Neural cell (in vitro differentiated cells): ENCODE measurements around the gene GNG7. TPM values are rescaled to one million over a fixed set of nuclear protein-coding genes. Genes with fewer than 3 reads are reported as not detected.

Source experiments
- H2AFZ ChIP-seq: fragments of 200-600, 300-800 bp; sonication (generic), shearing (Covaris generic); 2 replicates; pipeline ENCODE4 v1.6.0; 2014; ENCODE audit warnings: low read depth, mild to moderate bottlenecking, antibody characterized with exemption, low read length, moderate library complexity
- H3F3A ChIP-seq: fragments of 200-600 bp; shearing (Covaris generic); 2 replicates; pipeline ENCODE4 v1.6.1; 2016; ENCODE audit warnings: mild to moderate bottlenecking, moderate library complexity, mixed read lengths, antibody characterized with exemption, low read length; ENCODE audit not compliant: insufficient read depth, poor library complexity, severe bottlenecking
- H3K27ac ChIP-seq: fragments of 200-600, 300-800 bp; sonication (generic), shearing (Covaris generic); 2 replicates; pipeline ENCODE4 v1.5.1; 2014; ENCODE audit warnings: mild to moderate bottlenecking, low read length, moderate library complexity
- H3K27me3 ChIP-seq: fragments of 300-800, 200-600 bp; sonication (generic), shearing (Covaris generic); 2 replicates; pipeline ENCODE4 v1.6.0; 2014; ENCODE audit warnings: mild to moderate bottlenecking, low read depth, low read length, moderate library complexity; ENCODE audit not compliant: insufficient read depth
- H3K36me3 ChIP-seq: fragments of 300-800, 200-600 bp; sonication (generic), shearing (Covaris generic); 2 replicates; pipeline ENCODE4 v1.5.1; 2014; ENCODE audit warnings: mild to moderate bottlenecking, antibody characterized with exemption, low read length, moderate library complexity; ENCODE audit not compliant: insufficient read depth
- H3K4me2 ChIP-seq: fragments of 300-800, 200-600 bp; sonication (generic), shearing (Covaris generic); 2 replicates; pipeline ENCODE4 v1.6.0; 2014; ENCODE audit warnings: mild to moderate bottlenecking, low read length
- H3K4me3 ChIP-seq: fragments of 300-800, 200-600 bp; sonication (generic), shearing (Covaris generic); 2 replicates; pipeline ENCODE4 v1.5.1; 2014; ENCODE audit warnings: mild to moderate bottlenecking, low read length, moderate library complexity
- H3K79me2 ChIP-seq: fragments of 200-600 bp; shearing (Covaris generic); replicated peaks from 2 replicates; pipeline ENCODE4 v1.6.0; 2014; ENCODE audit warnings: mild to moderate bottlenecking, low read length, moderate library complexity; ENCODE audit not compliant: insufficient read depth
- H3K9ac ChIP-seq: fragments of 300-800, 200-600 bp; sonication (generic), shearing (Covaris generic); 2 replicates; pipeline ENCODE4 v1.6.1; 2016; ENCODE audit warnings: mild to moderate bottlenecking, low read length, mixed read lengths
- H3K9me2 ChIP-seq: fragments of 200-600 bp; shearing (Covaris generic); 2 replicates; pipeline ENCODE4 v1.6.1; 2016; ENCODE audit warnings: mild to moderate bottlenecking, low read length, mixed read lengths; ENCODE audit not compliant: insufficient read depth
- H3K9me3 ChIP-seq: fragments of 200-600, 300-800 bp; sonication (generic), shearing (Covaris generic); 2 replicates; pipeline ENCODE4 v1.6.1; 2016; ENCODE audit warnings: mild to moderate bottlenecking, mixed run types, low read length, moderate library complexity, mixed read lengths
- H4K20me1 ChIP-seq: fragments of 200-600 bp; shearing (Covaris generic); 2 replicates; pipeline ENCODE4 v1.6.1; 2016; ENCODE audit warnings: mild to moderate bottlenecking, mixed run types; ENCODE audit not compliant: insufficient read depth
- EP300 ChIP-seq: fragments of 450-650 bp; conservative IDR thresholded peaks from 2 replicates; pipeline ENCODE4 v1.6.1; 2014; ENCODE audit warnings: antibody characterized with exemption, mild to moderate bottlenecking, moderate library complexity; ENCODE audit not compliant: poor library complexity, severe bottlenecking
- EZH2 ChIP-seq: fragments of 200-600, 300-800 bp; shearing (Covaris generic), sonication (generic); IDR thresholded peaks from 2 replicates; pipeline ENCODE4 v1.6.1; 2014; ENCODE audit warnings: antibody characterized with exemption, low read length, borderline replicate concordance, mild to moderate bottlenecking; ENCODE audit not compliant: insufficient read depth, poor library complexity, severe bottlenecking
- MXI1 ChIP-seq: fragments of 450-650 bp; conservative IDR thresholded peaks from 2 replicates; pipeline ENCODE4 v1.6.1; 2014; ENCODE audit warnings: antibody characterized with exemption, mild to moderate bottlenecking; ENCODE audit not compliant: poor library complexity, severe bottlenecking
- POLR2AphosphoS5 ChIP-seq: IDR thresholded peaks from 2 replicates; pipeline ENCODE4 v1.6.1; 2012
- SMC3 ChIP-seq: fragments of 450-650 bp; conservative IDR thresholded peaks from 2 replicates; pipeline ENCODE4 v1.6.1; 2014; ENCODE audit warnings: antibody characterized with exemption, mild to moderate bottlenecking, moderate library complexity; ENCODE audit not compliant: poor library complexity
- polyA plus RNA-seq: library from polyadenylated mRNA; depleted of rRNA; stranded (reverse); fragments of >200 nt; gene quantifications from 2 replicates; pipeline ENCODE4 v1.2.3, GENCODE V29; 2014
- TF ChIP-seq, protein P1 (sequence below): IDR thresholded peaks from 2 replicates; pipeline ENCODE4 v1.6.1; 2012; ENCODE audit warnings: borderline replicate concordance
- TF ChIP-seq, protein P2 (sequence below): fragments of 450-650 bp; IDR thresholded peaks from 2 replicates; pipeline ENCODE4 v1.5.1; 2014; ENCODE audit warnings: antibody characterized with exemption, mild to moderate bottlenecking, moderate library complexity; ENCODE audit not compliant: poor library complexity, severe bottlenecking

GNG7 gene
- polyA plus RNA-seq, 1 donor from 2014 or later, result 3.0 TPM

DNA sequence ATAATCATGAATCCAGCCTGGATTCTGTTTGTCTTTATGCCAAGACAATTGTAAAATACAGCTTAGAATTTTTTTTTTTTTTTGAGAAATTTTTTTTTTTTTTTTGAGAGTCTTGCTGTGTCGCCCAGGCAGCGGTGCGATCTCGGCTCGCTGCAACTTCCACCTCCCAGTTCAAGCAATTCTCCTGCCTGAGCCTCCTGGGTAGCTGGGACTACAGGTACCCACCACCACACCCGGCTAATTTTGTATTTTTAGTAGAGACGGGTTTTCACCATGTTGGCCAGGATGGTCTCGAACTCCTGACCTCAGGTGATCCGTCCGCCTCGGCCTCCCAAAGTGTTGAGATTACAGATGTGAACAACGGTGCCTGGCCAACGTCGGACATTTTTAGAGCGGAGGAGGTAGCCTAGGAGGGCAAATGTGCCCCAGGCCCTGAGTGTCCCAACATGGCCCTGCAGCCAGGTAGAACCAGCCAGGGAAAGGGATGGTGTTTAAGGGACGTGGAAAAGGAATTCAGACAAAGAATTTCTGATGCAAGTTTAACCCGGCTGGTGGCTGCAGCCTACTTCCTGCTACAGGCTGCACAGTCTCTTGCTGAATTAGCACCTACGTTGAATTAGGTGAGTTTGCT, 89.8 kb downstream of the GNG7 start:
- no peaks in the 10 kb centered on the region for H3F3A ChIP-seq
- H3K27ac ChIP-seq, result no peak overlapping the region
- H3K9me3 ChIP-seq, result peaks cover 4% of the 10 kb centered on the region
- H3K9ac ChIP-seq, result no peak overlapping the region
- no peaks in the 10 kb centered on the region for H3K36me3 ChIP-seq
- TF ChIP-seq, protein P1, sequence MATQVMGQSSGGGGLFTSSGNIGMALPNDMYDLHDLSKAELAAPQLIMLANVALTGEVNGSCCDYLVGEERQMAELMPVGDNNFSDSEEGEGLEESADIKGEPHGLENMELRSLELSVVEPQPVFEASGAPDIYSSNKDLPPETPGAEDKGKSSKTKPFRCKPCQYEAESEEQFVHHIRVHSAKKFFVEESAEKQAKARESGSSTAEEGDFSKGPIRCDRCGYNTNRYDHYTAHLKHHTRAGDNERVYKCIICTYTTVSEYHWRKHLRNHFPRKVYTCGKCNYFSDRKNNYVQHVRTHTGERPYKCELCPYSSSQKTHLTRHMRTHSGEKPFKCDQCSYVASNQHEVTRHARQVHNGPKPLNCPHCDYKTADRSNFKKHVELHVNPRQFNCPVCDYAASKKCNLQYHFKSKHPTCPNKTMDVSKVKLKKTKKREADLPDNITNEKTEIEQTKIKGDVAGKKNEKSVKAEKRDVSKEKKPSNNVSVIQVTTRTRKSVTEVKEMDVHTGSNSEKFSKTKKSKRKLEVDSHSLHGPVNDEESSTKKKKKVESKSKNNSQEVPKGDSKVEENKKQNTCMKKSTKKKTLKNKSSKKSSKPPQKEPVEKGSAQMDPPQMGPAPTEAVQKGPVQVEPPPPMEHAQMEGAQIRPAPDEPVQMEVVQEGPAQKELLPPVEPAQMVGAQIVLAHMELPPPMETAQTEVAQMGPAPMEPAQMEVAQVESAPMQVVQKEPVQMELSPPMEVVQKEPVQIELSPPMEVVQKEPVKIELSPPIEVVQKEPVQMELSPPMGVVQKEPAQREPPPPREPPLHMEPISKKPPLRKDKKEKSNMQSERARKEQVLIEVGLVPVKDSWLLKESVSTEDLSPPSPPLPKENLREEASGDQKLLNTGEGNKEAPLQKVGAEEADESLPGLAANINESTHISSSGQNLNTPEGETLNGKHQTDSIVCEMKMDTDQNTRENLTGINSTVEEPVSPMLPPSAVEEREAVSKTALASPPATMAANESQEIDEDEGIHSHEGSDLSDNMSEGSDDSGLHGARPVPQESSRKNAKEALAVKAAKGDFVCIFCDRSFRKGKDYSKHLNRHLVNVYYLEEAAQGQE, result no peak
- no peak for TF ChIP-seq POLR2AphosphoS5
- no peak for TF ChIP-seq MXI1
- no peak for TF ChIP-seq SMC3
- TF ChIP-seq EP300, result no peak
- H3K79me2 ChIP-seq, result no peaks in the 10 kb centered on the region
- no peak overlapping the region for H3K4me2 ChIP-seq
- H4K20me1 ChIP-seq, result no peaks in the 10 kb centered on the region
- H3K9me2 ChIP-seq, result no peaks in the 10 kb centered on the region
- H3K4me3 ChIP-seq, result no peak overlapping the region
- no peak overlapping the region for H2AFZ ChIP-seq
- H3K27me3 ChIP-seq, result no peaks in the 10 kb centered on the region

DNA sequence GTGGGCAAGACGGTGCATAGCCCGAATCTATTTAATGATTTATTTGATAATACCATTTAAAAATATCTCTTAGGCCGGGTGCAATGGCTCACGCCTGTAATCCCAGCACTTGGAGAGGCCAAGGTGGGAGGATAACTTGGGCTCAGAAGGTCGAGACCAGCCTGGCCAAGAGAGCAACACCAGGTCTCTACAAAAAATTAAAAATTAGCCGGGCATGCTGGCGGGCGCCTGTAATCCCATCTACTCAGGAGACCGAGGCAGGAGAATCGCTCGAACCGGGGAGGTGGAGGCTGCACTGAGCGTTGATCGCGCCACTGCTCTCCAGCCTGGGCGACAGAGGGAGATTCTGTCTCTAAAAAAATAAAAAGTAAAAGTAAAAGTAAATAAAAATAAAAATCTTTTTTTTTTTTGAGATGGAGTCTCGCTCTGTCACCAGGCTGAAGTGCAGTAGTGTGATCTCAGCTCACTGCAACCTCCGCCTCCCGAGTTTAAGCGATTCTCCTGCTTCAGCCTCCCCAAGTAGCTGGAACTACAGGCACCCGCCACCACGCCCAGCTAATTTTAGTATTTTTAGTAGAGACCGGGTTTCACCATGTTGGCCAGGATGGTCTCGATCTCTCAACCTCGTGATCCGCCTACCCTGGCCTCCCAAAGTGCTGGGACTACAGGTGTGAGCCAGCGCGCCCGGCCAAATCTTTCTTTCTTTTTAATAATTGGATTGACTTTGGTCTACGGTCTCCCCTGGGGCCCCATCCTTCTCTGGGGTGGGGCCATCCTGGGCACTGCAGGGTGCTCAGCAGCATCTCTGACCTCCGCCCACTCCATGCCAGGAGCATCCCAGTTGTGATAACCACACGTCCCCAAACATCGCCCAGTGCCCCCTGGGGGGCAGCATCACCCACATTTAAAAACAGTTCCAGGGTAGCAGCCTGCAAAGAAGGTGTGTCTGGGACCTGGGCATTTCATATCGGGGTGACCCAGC, 90.7 kb downstream of the GNG7 start:
- no peak overlapping the region for H3K9ac ChIP-seq
- no peak overlapping the region for H2AFZ ChIP-seq

More for the DNA sequence above, 90.7 kb downstream of the GNG7 start:
- no peak overlapping the region for H3K4me3 ChIP-seq
- no peaks in the 10 kb centered on the region for H3K79me2 ChIP-seq
- peaks cover 4% of the 10 kb centered on the region for H3K9me3 ChIP-seq
- no peaks in the 10 kb centered on the region for H3K9me2 ChIP-seq
- no peaks in the 10 kb centered on the region for H3K36me3 ChIP-seq
- H4K20me1 ChIP-seq, result no peaks in the 10 kb centered on the region
- H3K27me3 ChIP-seq, result no peaks in the 10 kb centered on the region
- no peaks in the 10 kb centered on the region for H3F3A ChIP-seq
- H3K27ac ChIP-seq, result no peak overlapping the region
- no peak overlapping the region for H3K4me2 ChIP-seq
- TF ChIP-seq EZH2 (no peak), SMC3 (no peak), EP300 (no peak)
- TF ChIP-seq, protein P1, result no peak
- TF ChIP-seq, protein P2, sequence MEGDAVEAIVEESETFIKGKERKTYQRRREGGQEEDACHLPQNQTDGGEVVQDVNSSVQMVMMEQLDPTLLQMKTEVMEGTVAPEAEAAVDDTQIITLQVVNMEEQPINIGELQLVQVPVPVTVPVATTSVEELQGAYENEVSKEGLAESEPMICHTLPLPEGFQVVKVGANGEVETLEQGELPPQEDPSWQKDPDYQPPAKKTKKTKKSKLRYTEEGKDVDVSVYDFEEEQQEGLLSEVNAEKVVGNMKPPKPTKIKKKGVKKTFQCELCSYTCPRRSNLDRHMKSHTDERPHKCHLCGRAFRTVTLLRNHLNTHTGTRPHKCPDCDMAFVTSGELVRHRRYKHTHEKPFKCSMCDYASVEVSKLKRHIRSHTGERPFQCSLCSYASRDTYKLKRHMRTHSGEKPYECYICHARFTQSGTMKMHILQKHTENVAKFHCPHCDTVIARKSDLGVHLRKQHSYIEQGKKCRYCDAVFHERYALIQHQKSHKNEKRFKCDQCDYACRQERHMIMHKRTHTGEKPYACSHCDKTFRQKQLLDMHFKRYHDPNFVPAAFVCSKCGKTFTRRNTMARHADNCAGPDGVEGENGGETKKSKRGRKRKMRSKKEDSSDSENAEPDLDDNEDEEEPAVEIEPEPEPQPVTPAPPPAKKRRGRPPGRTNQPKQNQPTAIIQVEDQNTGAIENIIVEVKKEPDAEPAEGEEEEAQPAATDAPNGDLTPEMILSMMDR, result no peak
